DMS79 (cell line): ENCODE data around the gene PFKP.

ENCODE experiments used
- DNase-seq: peaks from one replicate; lab custom pipeline; 2025; lab: John Stamatoyannopoulos, UW

Gene PFKP

GRCh38 chr10:3116508-3117100 lies 49.3 kb downstream of the PFKP start:
- DNase-seq = no peak

GRCh38 chr10:3117486-3117885 lies 50.1 kb downstream of the PFKP start:
- peak; percentile 47 for DNase-seq

GRCh38 chr10:3118641-3119091 lies 51.3 kb downstream of the PFKP start:
- no peak for DNase-seq

GRCh38 chr10:3119796-3120459 lies 52.6 kb downstream of the PFKP start:
- DNase-seq = no peak

- no peak for DNase-seq
Measured at GRCh38 chr10:3122034-3122433, 54.7 kb downstream of the PFKP start.

- DNase-seq = no peak
Measured at GRCh38 chr10:3122486-3123205, 55.3 kb downstream of the PFKP start.

GRCh38 chr10:3123571-3124411 lies 56.4 kb downstream of the PFKP start:
- peak; percentile 34 for DNase-seq

GRCh38 chr10:3124412-3125175 lies 57.2 kb downstream of the PFKP start:
- DNase-seq = no peak

GRCh38 chr10:3125527-3126170 lies 58.3 kb downstream of the PFKP start:
- no peak for DNase-seq

GRCh38 chr10:3126249-3126648 lies 58.9 kb downstream of the PFKP start:
- no peak for DNase-seq

GRCh38 chr10:3126741-3127346 lies 59.5 kb downstream of the PFKP start:
- peak; percentile 62 for DNase-seq

GRCh38 chr10:3127921-3128320 lies 60.6 kb downstream of the PFKP start:
- DNase-seq = no peak

GRCh38 chr10:3128379-3129130 lies 61.2 kb downstream of the PFKP start:
- no peak for DNase-seq

GRCh38 chr10:3129581-3130340 lies 62.4 kb downstream of the PFKP start:
- no peak for DNase-seq

GRCh38 chr10:3131098-3131497 lies 63.8 kb downstream of the PFKP start:
- no peak for DNase-seq

- DNase-seq = no peak
Measured at GRCh38 chr10:3132036-3133025, 65.0 kb downstream of the PFKP start.

- DNase-seq = no peak
Measured at GRCh38 chr10:3133948-3134347, 66.6 kb downstream of the PFKP start.

- no peak for DNase-seq
Measured at GRCh38 chr10:3135006-3135405, 67.7 kb downstream of the PFKP start.
